Endothelial cell of coronary artery (primary cell): ENCODE measurements around the gene CDH4. TPM values are rescaled to one million over a fixed set of nuclear protein-coding genes. Genes with fewer than 3 reads are reported as not detected.

Source experiments
- total RNA-seq: library from RNA; depleted of rRNA; stranded (reverse); fragments of >200 nt; gene quantifications from 2 replicates; pipeline ENCODE4 v1.2.3, GENCODE V29; 2014

The CDH4 gene
- 3.4 and 4.3 TPM in 2 replicates for total RNA-seq

GRCh38 chr20:61251529-61252393, at the start of gene CDH4:
CDH4 (plus strand) TSS chr20:61252261.

